Kidney glomerular epithelial cell (primary cell): ENCODE data around the gene INPP5A.
"Not testable (repeated sequence)": the region's sequence is repeated elsewhere in the genome, so short reads cannot be mapped to it uniquely, and the experiment has no call there.

Experiments
- DNase-seq: peaks from one replicate; lab custom pipeline; 2025; lab: John Stamatoyannopoulos, UW

INPP5A gene

GRCh38 chr10:132697578-132698200 lies 160.1 kb downstream of the INPP5A start:
- no peak for DNase-seq

GRCh38 chr10:132698211-132698751 lies 160.7 kb downstream of the INPP5A start:
- DNase-seq, result no peak

GRCh38 chr10:132698761-132699391 lies 161.3 kb downstream of the INPP5A start:
- no peak for DNase-seq

GRCh38 chr10:132699411-132700155 lies 162.0 kb downstream of the INPP5A start:
- no peak for DNase-seq

GRCh38 chr10:132700156-132701098 lies 162.8 kb downstream of the INPP5A start:
- no peak for DNase-seq

GRCh38 chr10:132701099-132701845 lies 163.7 kb downstream of the INPP5A start:
- DNase-seq, result no peak

GRCh38 chr10:132701846-132702190 lies 164.2 kb downstream of the INPP5A start:
- no peak for DNase-seq

GRCh38 chr10:132702601-132703418 lies 165.2 kb downstream of the INPP5A start:
- DNase-seq, result no peak

- DNase-seq, result no peak
Measured at GRCh38 chr10:132703419-132704007, 165.9 kb downstream of the INPP5A start.

- DNase-seq, result no peak
Measured at GRCh38 chr10:132704008-132704814, 166.6 kb downstream of the INPP5A start.

- not testable (repeated sequence) for DNase-seq
Measured at GRCh38 chr10:132704815-132705064, 167.2 kb downstream of the INPP5A start.

- DNase-seq, result no peak
Measured at GRCh38 chr10:132705173-132705572, 167.6 kb downstream of the INPP5A start.

GRCh38 chr10:132705943-132706342 lies 168.4 kb downstream of the INPP5A start:
- DNase-seq, result no peak

- DNase-seq, result no peak
Measured at GRCh38 chr10:132706701-132707100, 169.1 kb downstream of the INPP5A start.

- no peak for DNase-seq
Measured at GRCh38 chr10:132707121-132707775, 169.7 kb downstream of the INPP5A start.

- DNase-seq, result no peak
Measured at GRCh38 chr10:132707776-132708171, 170.2 kb downstream of the INPP5A start.

GRCh38 chr10:132708441-132708840 lies 170.9 kb downstream of the INPP5A start:
- no peak for DNase-seq

- DNase-seq, result no peak
Measured at GRCh38 chr10:132708936-132709335, 171.3 kb downstream of the INPP5A start.

- DNase-seq, result no peak
Measured at GRCh38 chr10:132709471-132709951, 171.9 kb downstream of the INPP5A start.
